Activated naive CD8-positive, alpha-beta T cell treated with anti-CD3 and anti-CD28 coated beads, Interleukin-2, amount 50 U/mL, for 24 hours (primary cell): Measurements from ENCODE around the gene DHRS13.
A peak's percentile ranks its signal among the peaks of the same experiment; 100 is the strongest.
"Not testable (repeated sequence)": the region's sequence is repeated elsewhere in the genome, so short reads cannot be mapped to it uniquely, and the experiment has no call there.

Experiments used
- ATAC-seq: fragments of 150-1000 bp; cut with Tn5 transposase; one replicate; pipeline ENCODE4 v1.10.0; 2021
- DNase-seq: peaks from one replicate; pipeline ENCODE4 v3.0.0; 2021
- H3K27ac Mint-ChIP-seq: one replicate; pipeline ENCODE4 v1.8.0; 2021; ENCODE audit warnings: mild to moderate bottlenecking, mixed read lengths
- H3K27me3 Mint-ChIP-seq: one replicate; pipeline ENCODE4 v1.8.0; 2021; ENCODE audit warnings: mixed read lengths
- H3K36me3 Mint-ChIP-seq: one replicate; pipeline ENCODE4 v1.8.0; 2021; ENCODE audit warnings: low read depth, mixed read lengths
- H3K4me1 Mint-ChIP-seq: one replicate; pipeline ENCODE4 v1.8.0; 2021; ENCODE audit warnings: mixed read lengths
- H3K4me3 Mint-ChIP-seq: one replicate; pipeline ENCODE4 v1.8.0; 2021; ENCODE audit warnings: mild to moderate bottlenecking, moderate library complexity, mixed read lengths
- H3K9me3 Mint-ChIP-seq: one replicate; pipeline ENCODE4 v1.8.0; 2021; ENCODE audit warnings: mixed read lengths

DHRS13 gene

GRCh38 chr17:28888832-28889231 is 14.0 kb downstream of the DHRS13 start:
- Mint-ChIP-seq H3K4me1 (peaks cover 48% of the 10 kb centered on the region), H3K4me3 (no peak overlapping the region), H3K9me3 (no peaks in the 10 kb centered on the region), H3K36me3 (peaks cover 11% of the 10 kb centered on the region), H3K27ac (peak overlapping the region; percentile 50), H3K27me3 (no peaks in the 10 kb centered on the region)
- no peak for ATAC-seq
- no peak for DNase-seq

- no peak overlapping the region for H3K4me3 Mint-ChIP-seq
- ATAC-seq (no peak), DNase-seq (no peak)
- H3K4me1 Mint-ChIP-seq = peaks cover 39% of the 10 kb centered on the region
- no peaks in the 10 kb centered on the region for H3K27me3 Mint-ChIP-seq
- peak overlapping the region; percentile 65 for H3K27ac Mint-ChIP-seq
- peaks cover 7% of the 10 kb centered on the region for H3K36me3 Mint-ChIP-seq
- no peaks in the 10 kb centered on the region for H3K9me3 Mint-ChIP-seq
These were observed 14.9 kb downstream of the DHRS13 start for GRCh38 chr17:28887871-28888471.

DNA sequence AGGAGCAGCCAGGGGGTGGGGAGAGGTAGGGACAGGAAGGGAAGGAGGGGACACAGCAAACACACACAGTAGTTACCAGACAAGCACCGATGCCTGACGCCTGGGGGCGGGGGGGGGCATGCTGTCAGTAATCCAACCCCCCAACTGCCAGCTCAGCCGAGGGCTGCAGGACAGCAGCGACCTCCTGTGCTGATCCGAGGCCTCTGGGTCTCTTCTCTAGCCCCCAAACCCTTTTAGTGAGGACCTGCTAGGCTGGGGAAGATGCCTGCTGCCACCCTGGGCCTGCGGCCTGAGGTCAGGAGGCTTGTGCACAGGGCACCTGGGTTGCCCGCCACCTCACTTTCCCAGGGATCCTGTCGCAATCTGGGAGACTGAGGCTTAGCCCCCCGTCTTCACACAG is 16.9 kb downstream of the DHRS13 start:
- ATAC-seq = no peak
- peaks cover 21% of the 10 kb centered on the region for H3K4me1 Mint-ChIP-seq
- no peak overlapping the region for H3K4me3 Mint-ChIP-seq
- peaks cover 9% of the 10 kb centered on the region for H3K36me3 Mint-ChIP-seq
- no peak overlapping the region for H3K27ac Mint-ChIP-seq
- H3K9me3 Mint-ChIP-seq = no peaks in the 10 kb centered on the region
- H3K27me3 Mint-ChIP-seq = no peaks in the 10 kb centered on the region
- no peak for DNase-seq

GRCh38 chr17:28885363-28885762 is 17.5 kb downstream of the DHRS13 start:
- H3K27ac Mint-ChIP-seq = no peak overlapping the region
- no peak for DNase-seq
- peaks cover 15% of the 10 kb centered on the region for H3K4me1 Mint-ChIP-seq
- no peaks in the 10 kb centered on the region for H3K27me3 Mint-ChIP-seq
- H3K9me3 Mint-ChIP-seq = no peaks in the 10 kb centered on the region
- H3K36me3 Mint-ChIP-seq = peaks cover 9% of the 10 kb centered on the region
- ATAC-seq = no peak
- no peak overlapping the region for H3K4me3 Mint-ChIP-seq

DNA sequence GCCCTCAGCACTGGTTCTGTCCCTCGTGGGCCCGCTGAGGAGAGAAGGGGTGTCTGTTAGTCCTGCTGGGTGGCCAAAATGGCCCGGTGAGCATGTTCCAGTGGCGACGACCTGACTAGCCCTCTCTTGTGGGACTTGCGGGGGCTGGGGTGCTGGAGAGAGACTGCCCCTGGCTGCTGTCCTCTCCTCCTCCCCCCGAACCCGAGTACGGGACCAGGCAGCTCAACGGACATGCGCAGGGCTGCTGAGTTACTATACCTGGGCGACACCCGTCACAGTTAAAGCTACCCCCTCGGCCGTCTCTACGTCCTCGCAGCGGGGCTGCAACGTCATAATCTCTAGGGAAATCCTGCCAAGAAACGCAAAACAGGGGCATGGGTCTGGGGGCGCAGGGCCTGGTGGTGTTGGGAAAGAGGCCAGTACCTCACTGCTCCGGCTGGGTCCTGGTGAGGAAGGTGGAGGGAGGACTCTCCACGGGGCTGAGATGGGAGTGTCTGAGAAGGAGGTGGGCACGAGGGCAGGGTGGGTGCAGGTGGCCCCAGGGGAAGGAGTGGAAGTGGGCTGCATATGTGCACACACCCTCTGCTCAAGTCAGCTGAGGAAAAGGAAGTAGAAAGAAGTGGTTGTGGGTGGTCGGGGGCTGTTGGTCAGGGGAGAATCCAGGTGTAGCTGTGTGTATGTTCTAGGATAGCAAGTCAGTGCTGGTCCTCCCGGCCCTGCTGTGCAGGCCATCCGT is 18.7 kb downstream of the DHRS13 start:
- ATAC-seq (no peak), DNase-seq (no peak)
- no peaks in the 10 kb centered on the region for H3K9me3 Mint-ChIP-seq
- peaks cover 15% of the 10 kb centered on the region for H3K36me3 Mint-ChIP-seq
- H3K27ac Mint-ChIP-seq = no peak overlapping the region
- H3K4me3 Mint-ChIP-seq = no peak overlapping the region
- H3K4me1 Mint-ChIP-seq = peaks cover 8% of the 10 kb centered on the region
- no peaks in the 10 kb centered on the region for H3K27me3 Mint-ChIP-seq

GRCh38 chr17:28882154-28882895 is 20.6 kb downstream of the DHRS13 start:
- Mint-ChIP-seq H3K4me1 (peaks cover 11% of the 10 kb centered on the region), H3K4me3 (no peak overlapping the region), H3K27ac (no peak overlapping the region), H3K9me3 (no peaks in the 10 kb centered on the region), H3K36me3 (peaks cover 20% of the 10 kb centered on the region), H3K27me3 (no peaks in the 10 kb centered on the region)
- DNase-seq (no peak), ATAC-seq (no peak)

DNA sequence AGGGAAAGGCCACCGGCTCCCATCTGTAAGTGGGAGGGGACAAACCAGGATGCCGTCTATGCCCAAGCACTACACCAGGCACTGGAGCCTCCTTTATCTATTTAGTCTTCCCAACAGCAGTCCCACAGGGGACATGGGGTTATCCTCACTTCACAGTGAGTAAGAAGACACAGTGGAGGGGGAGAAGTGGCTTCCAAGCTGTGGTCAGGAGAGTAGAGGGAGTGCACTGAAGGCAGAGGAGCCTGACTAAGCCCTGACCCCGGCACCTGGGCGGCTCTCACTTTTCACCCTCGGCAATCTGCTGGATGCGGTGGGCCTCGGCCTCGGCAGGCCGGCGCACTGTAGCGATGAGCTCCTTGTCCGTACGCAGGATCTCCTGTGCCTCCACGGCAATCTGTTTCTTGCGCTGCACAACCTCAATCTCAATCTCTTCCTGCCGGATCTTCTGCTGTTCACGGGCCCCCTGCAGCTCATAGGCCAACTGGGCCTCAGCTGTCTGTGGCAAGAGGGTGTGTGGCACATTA is 21.3 kb downstream of the DHRS13 start:
- Mint-ChIP-seq H3K4me3 (no peak overlapping the region), H3K36me3 (peaks cover 20% of the 10 kb centered on the region), H3K4me1 (peaks cover 19% of the 10 kb centered on the region)

DNA sequence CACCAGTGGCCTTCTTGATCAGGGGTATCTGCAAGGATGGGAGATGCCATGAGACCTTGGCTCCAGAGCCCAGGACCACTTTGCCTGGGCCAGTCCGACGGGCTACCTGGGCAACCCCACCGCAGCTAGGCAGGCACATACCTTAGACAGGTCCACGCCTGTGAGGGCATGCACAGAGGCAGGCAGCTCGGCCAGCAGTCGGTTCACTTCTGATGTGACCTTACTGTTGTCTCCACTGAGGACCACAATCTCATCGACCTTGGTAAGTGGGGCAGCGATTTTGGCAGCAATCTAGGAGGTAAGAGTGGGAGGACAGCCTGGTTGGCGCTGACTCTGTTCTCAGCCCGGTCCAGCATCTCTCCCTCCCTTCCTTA is 22.3 kb downstream of the DHRS13 start:
- Mint-ChIP-seq H3K27me3 (no peaks in the 10 kb centered on the region), H3K27ac (no peak overlapping the region), H3K9me3 (no peaks in the 10 kb centered on the region), H3K4me3 (no peak overlapping the region), H3K4me1 (peaks cover 29% of the 10 kb centered on the region), H3K36me3 (peaks cover 20% of the 10 kb centered on the region)
- ATAC-seq = no peak
- no peak for DNase-seq

More for the DNA sequence above, 21.3 kb downstream of the DHRS13 start:
- DNase-seq (no peak), ATAC-seq (no peak)
- H3K27ac Mint-ChIP-seq = no peak overlapping the region
- H3K27me3 Mint-ChIP-seq = no peaks in the 10 kb centered on the region
- H3K9me3 Mint-ChIP-seq = no peaks in the 10 kb centered on the region

- Mint-ChIP-seq H3K27me3 (no peaks in the 10 kb centered on the region), H3K4me1 (peaks cover 32% of the 10 kb centered on the region), H3K4me3 (no peak overlapping the region), H3K36me3 (peaks cover 20% of the 10 kb centered on the region), H3K27ac (no peak overlapping the region), H3K9me3 (no peaks in the 10 kb centered on the region)
- DNase-seq (no peak), ATAC-seq (no peak)
These were observed 22.9 kb downstream of the DHRS13 start for GRCh38 chr17:28879886-28880571.

GRCh38 chr17:28878981-28879380 is 23.9 kb downstream of the DHRS13 start:
- no peak overlapping the region for H3K27ac Mint-ChIP-seq
- ATAC-seq = no peak
- H3K36me3 Mint-ChIP-seq = peaks cover 18% of the 10 kb centered on the region

GRCh38 chr17:28878158-28878910 is 24.5 kb downstream of the DHRS13 start:
- Mint-ChIP-seq H3K27me3 (no peaks in the 10 kb centered on the region), H3K9me3 (no peaks in the 10 kb centered on the region), H3K4me1 (peaks cover 32% of the 10 kb centered on the region), H3K4me3 (no peak overlapping the region), H3K36me3 (peaks cover 18% of the 10 kb centered on the region), H3K27ac (peak overlapping the region; percentile 7)
- DNase-seq (no peak), ATAC-seq (peak; percentile 67)

More at GRCh38 chr17:28878981-28879380, 23.9 kb downstream of the DHRS13 start:
- peaks cover 32% of the 10 kb centered on the region for H3K4me1 Mint-ChIP-seq
- no peaks in the 10 kb centered on the region for H3K9me3 Mint-ChIP-seq
- DNase-seq = peak; percentile 18
- no peak overlapping the region for H3K4me3 Mint-ChIP-seq
- no peaks in the 10 kb centered on the region for H3K27me3 Mint-ChIP-seq

DNA sequence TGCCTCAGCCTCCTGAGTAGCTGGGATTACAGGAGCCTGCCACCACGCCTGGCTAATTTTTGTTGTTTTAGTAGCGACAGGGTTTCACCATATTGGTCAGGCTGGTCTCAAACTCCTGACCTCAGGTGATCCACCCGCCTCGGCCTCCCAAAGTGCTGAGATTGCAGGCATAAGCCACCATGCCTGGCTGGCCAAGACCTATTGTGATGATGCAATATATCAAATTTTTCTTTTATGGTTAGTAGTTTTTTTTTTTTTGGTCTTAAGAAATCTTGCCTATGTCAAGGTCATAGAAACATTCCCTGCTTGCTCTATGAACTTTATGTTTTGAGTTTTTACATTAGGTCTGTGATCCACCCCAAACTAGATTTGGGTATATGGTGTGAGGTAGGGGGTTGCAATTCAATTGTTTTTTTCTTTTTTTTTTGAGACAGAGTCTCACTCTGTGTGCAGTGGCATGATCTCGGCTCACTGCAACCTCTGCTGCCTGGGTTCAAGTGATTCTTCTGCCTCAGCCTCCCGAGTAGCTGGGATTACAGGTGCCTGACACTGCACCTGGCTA is 25.6 kb downstream of the DHRS13 start:
- not testable (repeated sequence) for H3K27me3 Mint-ChIP-seq, DNase-seq, ATAC-seq, H3K9me3 Mint-ChIP-seq, H3K4me3 Mint-ChIP-seq, H3K27ac Mint-ChIP-seq
- H3K36me3 Mint-ChIP-seq = peaks cover 13% of the 10 kb centered on the region
- peaks cover 32% of the 10 kb centered on the region for H3K4me1 Mint-ChIP-seq

DNA sequence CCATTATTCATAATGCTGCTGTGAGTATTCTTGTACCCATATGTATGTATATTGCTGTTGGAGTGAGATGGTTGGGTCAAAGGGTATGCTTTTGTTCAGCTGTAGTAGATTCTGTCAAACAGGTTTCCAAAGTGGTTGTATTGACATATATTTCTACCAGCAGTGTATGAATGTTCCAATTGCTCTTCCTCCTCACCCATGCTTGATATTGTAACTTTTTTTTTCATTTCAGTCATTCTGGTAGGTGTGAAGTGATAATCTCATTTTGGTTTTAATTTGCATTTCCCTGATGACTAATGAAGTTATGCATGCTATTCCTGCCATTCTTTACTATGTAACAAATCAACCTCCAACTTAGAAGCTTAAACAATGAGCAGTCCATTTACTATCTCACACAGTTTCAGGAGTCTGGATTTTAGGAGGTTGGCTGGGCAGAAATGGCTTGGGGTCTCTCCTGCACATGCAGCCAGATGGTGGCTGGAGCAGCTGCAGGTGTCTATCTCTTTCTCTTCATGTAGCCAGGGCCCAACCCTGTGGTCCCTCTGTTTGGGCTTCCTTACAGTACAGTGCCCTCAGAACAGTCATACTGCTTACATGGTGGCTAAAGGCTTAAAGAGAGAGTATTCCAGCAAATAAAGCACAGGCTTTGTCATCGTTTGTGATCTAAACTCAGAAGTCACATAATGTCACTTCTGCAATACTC is 26.9 kb downstream of the DHRS13 start:
- H3K27ac Mint-ChIP-seq = no peak overlapping the region
- peaks cover 11% of the 10 kb centered on the region for H3K36me3 Mint-ChIP-seq

More for the DNA sequence above, 26.9 kb downstream of the DHRS13 start:
- peaks cover 43% of the 10 kb centered on the region for H3K4me1 Mint-ChIP-seq
- no peaks in the 10 kb centered on the region for H3K9me3 Mint-ChIP-seq
- ATAC-seq (peak; percentile 64), DNase-seq (no peak)
- no peaks in the 10 kb centered on the region for H3K27me3 Mint-ChIP-seq
- no peak overlapping the region for H3K4me3 Mint-ChIP-seq
